Activated naive CD8-positive, alpha-beta T cell treated with anti-CD3 and anti-CD28 coated beads, Interleukin-2, amount 10 ng/mL, durations not matched to agents 7 days and 5 days (primary cell): ENCODE results near the gene RHOH. TPM values are rescaled to one million over a fixed set of nuclear protein-coding genes. Genes with fewer than 3 reads are reported as not detected.

ENCODE experiments used
- ATAC-seq: fragments of 150-1000 bp; cut with Tn5 transposase; one replicate; pipeline ENCODE4 v1.10.0; 2021; ENCODE audit warnings: low read depth, moderate library complexity
- POLR2A ChIA-PET: fragments of 350-600 bp; sonication (Branson Sonifier 250); formaldehyde crosslinking; loops from one replicate; lab custom pipeline; 2021; ENCODE audit warnings: antibody characterized with exemption; lab: Charles Lee
- DNase-seq: peaks from one replicate; pipeline ENCODE4 v3.0.0; 2021
- H3K27ac Mint-ChIP-seq: one replicate; pipeline ENCODE4 v1.8.0; 2022; ENCODE audit warnings: mild to moderate bottlenecking, mixed read lengths
- H3K27me3 Mint-ChIP-seq: one replicate; pipeline ENCODE4 v1.8.0; 2022; ENCODE audit warnings: mild to moderate bottlenecking, moderate library complexity, mixed read lengths
- H3K36me3 Mint-ChIP-seq: one replicate; pipeline ENCODE4 v1.8.0; 2021; ENCODE audit warnings: mild to moderate bottlenecking, mixed read lengths
- H3K4me1 Mint-ChIP-seq: one replicate; pipeline ENCODE4 v1.8.0; 2021; ENCODE audit warnings: mixed read lengths
- H3K4me3 Mint-ChIP-seq: one replicate; pipeline ENCODE4 v1.8.0; 2022; ENCODE audit warnings: mild to moderate bottlenecking, moderate library complexity, mixed read lengths
- H3K9me3 Mint-ChIP-seq: one replicate; pipeline ENCODE4 v1.8.0; 2021; ENCODE audit warnings: mixed read lengths
- total RNA-seq, 2 experiments: library from RNA; stranded (reverse); gene quantifications; one replicate each; pipeline ENCODE4 v1.2.3, GENCODE V29; 2021

The RHOH gene
- total RNA-seq, 2 experiments from 2014 or later, result 187 to 190 TPM

DNA sequence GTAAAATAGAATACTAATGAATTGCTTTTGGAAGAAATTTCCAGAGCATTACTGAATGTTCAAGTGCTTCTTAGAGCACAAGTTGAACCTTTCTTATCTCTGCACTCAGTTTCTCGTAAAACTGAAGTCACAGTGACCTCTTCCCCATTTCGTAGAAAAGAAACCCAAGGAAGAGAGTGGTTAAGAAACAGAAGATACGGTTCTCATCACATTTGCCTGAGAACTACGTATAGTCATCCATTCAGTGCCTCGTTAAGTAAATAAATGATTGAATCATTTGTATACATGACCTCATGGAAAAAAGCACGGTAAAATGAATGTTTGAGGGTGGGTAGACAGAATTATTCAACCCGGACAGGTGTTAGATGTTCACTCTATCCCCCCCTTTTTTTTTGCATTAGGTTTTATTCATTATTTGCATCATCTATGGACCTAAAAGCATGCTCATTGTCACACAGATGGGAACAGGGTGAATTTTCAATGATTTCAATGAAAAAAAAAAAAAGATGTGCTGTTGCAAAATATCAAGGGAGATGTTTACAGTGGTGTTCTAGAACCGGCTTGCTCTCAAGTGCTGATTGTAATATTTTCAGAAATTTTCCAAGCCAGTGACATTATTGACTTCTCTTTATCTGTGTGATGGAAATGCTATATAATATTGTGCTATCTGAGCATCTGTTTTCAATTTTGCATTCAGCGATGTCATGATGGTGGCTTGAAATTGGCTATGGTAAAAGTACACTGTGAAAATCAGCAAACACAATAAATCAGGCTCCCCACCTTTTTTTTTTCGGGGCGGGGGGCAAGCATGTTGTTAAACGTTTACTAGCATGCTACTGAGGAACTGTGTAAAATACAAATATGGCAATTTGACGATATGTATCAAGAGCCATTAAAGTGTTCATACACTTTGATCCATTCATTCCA, 4.3 kb downstream of the RHOH start:
- no peaks in the 10 kb centered on the region for H3K27me3 Mint-ChIP-seq
- no peak for DNase-seq

DNA sequence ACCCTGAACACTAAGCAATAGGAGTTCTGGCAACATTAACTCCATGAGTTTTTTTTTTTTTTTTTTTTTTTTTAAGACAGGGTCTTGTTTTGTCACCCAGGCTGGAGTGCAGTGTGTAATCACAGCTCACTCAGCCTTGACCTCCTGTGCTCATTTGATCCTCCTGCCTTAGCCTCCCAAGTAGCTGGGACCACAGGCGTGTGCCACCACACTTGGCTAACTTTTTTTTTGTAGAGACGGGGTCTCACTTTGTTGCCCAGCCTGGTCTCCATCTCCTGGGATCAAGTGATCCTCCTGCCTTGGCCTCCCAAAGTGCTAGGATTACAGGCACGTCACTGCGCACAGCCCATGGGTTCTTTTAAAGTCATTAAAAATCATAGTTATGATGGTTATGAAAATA, 5.1 kb downstream of the RHOH start:
- POLR2A ChIA-PET, result interaction anchor here (0.6 to 14.7 kb wide), 20 partner anchors 5 to 146 kb away, joined by 3 to 360 read pairs (median 8); partner anchors contain the start of genes N4BP2 and RHOH
- peak; percentile 49 for DNase-seq
- peak overlapping the region; percentile 97 for H3K27ac Mint-ChIP-seq
- no peaks in the 10 kb centered on the region for H3K27me3 Mint-ChIP-seq
- H3K36me3 Mint-ChIP-seq, result peaks cover 79% of the 10 kb centered on the region
- no peaks in the 10 kb centered on the region for H3K9me3 Mint-ChIP-seq
- peaks cover 40% of the 10 kb centered on the region for H3K4me1 Mint-ChIP-seq
- H3K4me3 Mint-ChIP-seq, result peak overlapping the region; percentile 93
- no peak for ATAC-seq

More for the DNA sequence above, 4.3 kb downstream of the RHOH start:
- Mint-ChIP-seq H3K4me3 (peak overlapping the region; percentile 93), H3K36me3 (peaks cover 77% of the 10 kb centered on the region), H3K9me3 (no peaks in the 10 kb centered on the region), H3K4me1 (peaks cover 38% of the 10 kb centered on the region), H3K27ac (peak overlapping the region; percentile 97)
- POLR2A ChIA-PET, result interaction anchor here (0.5 to 11.5 kb wide), 30 partner anchors 8 to 145 kb away, joined by 3 to 360 read pairs (median 12); partner anchors contain the start of gene N4BP2
- peak; percentile 40 for ATAC-seq

DNA sequence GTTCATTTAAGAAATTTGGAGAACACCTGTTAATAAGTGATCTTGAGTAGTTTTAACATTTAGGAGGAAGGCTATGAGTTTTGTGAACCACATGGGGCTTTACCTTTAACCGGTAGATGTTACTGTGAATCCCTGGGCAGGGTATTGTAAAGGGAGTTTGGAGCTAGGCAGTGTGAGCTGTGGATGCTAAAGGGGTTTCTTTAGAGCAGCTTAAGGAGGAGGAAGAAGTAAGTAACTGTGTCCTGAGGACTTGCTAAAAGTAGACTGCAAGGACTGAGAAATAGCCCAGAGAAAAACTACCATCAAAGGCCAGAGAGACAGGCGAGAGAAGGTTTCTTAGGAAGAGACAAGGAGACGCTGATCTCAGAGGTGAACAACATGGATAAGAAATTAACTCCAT, 5.6 kb downstream of the RHOH start:
- H3K27ac Mint-ChIP-seq, result peak overlapping the region; percentile 97
- ATAC-seq (no peak), DNase-seq (no peak)
- peaks cover 45% of the 10 kb centered on the region for H3K4me1 Mint-ChIP-seq
- POLR2A ChIA-PET, result interaction anchor here (0.6 to 14.7 kb wide), 20 partner anchors 5 to 146 kb away, joined by 3 to 360 read pairs (median 8); partner anchors contain the start of genes N4BP2 and RHOH
- peak overlapping the region; percentile 93 for H3K4me3 Mint-ChIP-seq
- H3K9me3 Mint-ChIP-seq, result no peaks in the 10 kb centered on the region
- H3K27me3 Mint-ChIP-seq, result no peaks in the 10 kb centered on the region
- peaks cover 85% of the 10 kb centered on the region for H3K36me3 Mint-ChIP-seq

DNA sequence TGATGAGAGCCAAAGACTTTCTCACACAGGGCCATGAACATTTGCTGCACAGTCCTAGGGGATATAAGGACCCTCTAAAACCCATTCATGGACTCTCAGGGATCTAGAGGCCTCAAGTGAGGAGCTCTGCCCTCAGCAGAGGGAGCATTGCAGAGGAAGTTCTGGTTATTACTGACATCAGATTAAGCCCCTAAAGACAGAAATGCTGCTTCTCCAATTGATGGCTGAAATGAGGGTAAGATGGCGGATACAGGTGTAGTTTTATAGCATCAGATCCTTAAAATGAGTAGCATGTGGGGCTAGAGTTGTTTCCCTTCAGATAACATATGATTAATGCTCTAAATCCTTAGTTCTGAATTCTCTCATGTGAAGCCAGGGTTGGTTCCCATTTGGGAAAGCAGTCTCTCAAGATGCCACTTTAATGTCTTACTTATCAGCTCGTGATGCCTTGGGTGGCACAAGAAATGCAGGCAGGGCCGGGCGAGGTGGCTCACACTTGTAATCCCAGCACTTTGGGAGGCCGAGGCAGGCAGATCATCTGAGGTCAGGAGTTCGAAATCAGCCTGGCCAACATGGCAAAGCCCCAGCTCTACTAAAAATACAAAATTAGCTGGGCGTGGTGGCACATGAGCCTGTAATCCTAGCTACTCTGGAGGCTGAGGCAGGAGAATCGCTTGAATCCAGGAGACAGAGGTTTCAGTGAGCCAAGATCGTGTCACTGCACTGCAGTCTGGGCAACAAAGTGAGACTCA, 7.9 kb downstream of the RHOH start:
- H3K9me3 Mint-ChIP-seq, result no peaks in the 10 kb centered on the region
- H3K4me3 Mint-ChIP-seq, result peak overlapping the region; percentile 93
- H3K36me3 Mint-ChIP-seq, result peaks cover 71% of the 10 kb centered on the region
- no peaks in the 10 kb centered on the region for H3K27me3 Mint-ChIP-seq
- H3K4me1 Mint-ChIP-seq, result peaks cover 49% of the 10 kb centered on the region
- POLR2A ChIA-PET, result interaction anchor here (0.6 to 14.7 kb wide), 26 partner anchors 7 to 150 kb away, joined by 3 to 360 read pairs (median 6); partner anchors contain the start of genes N4BP2 and RHOH
- no peak for ATAC-seq
- H3K27ac Mint-ChIP-seq, result peak overlapping the region; percentile 97
- DNase-seq, result no peak

DNA sequence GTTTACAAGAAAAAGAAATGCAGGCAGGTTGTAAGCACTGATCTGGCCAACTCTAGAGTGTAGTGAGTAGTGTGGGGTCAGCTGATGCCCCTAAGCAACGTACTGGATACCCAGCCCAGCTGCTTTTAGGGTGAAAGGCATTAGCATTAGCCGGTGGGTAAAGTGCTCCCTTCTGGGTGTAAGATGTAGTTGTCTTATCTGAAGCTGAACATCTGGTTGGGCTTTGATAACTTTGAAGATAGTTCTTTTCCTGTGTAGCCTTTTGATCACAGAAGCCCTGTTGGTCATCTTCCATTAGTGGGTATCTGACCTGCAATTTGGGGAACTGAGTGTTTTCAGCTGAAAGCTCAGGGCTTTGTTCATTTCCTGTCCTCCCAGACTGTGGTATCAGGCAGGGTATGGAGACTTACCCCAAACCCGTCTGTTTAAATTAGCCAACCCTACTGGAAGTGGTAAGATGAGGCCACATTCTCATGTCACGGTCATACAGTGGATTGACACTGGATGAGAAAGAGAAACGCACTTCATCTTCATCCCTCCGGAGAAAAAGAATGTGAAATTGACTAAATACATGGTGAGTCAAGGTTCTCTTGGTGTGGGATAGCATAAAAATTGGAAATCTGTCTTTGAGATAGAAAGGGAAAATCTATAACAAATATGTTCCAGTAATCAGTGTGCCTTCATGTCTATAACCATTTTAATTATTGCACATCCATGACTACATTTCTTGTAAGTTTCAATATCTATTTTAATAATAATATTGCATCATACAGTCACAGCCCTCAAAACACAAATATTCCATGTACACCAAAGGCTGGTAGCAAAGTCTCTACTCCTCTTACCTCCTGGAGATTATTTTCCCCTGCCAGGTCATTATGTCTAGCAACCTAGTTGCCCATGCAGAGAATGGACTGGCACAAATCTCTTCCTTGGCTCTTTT, 8.7 kb downstream of the RHOH start:
- Mint-ChIP-seq H3K27me3 (no peaks in the 10 kb centered on the region), H3K27ac (peak overlapping the region; percentile 97), H3K9me3 (no peaks in the 10 kb centered on the region), H3K4me3 (peak overlapping the region; percentile 93), H3K4me1 (peaks cover 52% of the 10 kb centered on the region), H3K36me3 (peaks cover 70% of the 10 kb centered on the region)
- peak; percentile 42 for ATAC-seq
- DNase-seq, result no peak
- POLR2A ChIA-PET, result interaction anchor here (0.5 to 14.7 kb wide), 27 partner anchors 8 to 151 kb away, joined by 3 to 360 read pairs (median 6); partner anchors contain the start of genes N4BP2 and RHOH

DNA sequence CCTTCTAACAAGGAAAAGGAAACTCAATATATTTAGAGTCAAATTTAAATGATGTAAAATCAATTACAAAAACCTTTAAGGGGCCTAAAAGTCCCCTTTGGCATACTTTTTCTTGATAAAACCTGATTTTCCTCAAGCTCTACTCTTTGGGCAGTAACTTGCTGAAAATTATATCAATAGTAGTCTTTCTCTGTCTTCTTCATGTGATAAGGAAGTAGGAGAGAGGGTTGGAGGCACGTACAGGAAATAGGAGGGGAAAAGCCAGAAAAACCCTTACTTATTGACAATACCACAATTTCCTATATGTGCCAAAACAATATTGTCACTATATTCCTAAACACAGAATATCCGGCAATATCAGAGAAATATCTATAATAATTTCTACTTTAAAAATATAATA, 9.6 kb downstream of the RHOH start:
- H3K4me1 Mint-ChIP-seq, result peaks cover 55% of the 10 kb centered on the region
- ATAC-seq, result no peak

DNA sequence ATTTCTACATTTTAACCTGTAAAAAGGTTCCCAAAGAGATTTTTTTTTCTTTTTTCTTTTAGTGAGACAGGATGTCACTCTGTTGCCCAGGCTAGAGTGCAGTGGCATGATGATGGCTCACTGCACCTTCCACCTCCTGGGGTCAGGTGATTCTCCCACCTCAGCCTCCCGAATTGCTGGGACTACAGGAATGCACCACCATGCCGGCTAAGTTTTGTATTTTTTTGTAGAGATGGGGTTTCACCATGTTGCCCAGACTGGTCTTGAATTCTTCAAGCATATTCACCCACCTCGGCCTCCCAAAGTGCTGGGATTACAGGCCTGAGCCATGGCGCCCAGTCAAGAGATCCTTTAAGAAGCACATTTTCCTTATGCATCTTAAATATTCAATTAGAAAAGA, 12.6 kb downstream of the RHOH start:
- peaks cover 68% of the 10 kb centered on the region for H3K4me1 Mint-ChIP-seq
- H3K9me3 Mint-ChIP-seq, result no peaks in the 10 kb centered on the region
- DNase-seq, result no peak
- POLR2A ChIA-PET, result interaction anchor here (1.0 to 14.7 kb wide), 7 partner anchors 10 to 153 kb away, joined by 3 to 360 read pairs (median 12); partner anchors contain the start of genes N4BP2 and RHOH
- H3K27me3 Mint-ChIP-seq, result no peaks in the 10 kb centered on the region
- peak overlapping the region; percentile 90 for H3K4me3 Mint-ChIP-seq
- H3K27ac Mint-ChIP-seq, result peak overlapping the region; percentile 93
- ATAC-seq, result no peak
- H3K36me3 Mint-ChIP-seq, result peaks cover 73% of the 10 kb centered on the region

More for the DNA sequence above, 9.6 kb downstream of the RHOH start:
- Mint-ChIP-seq H3K27me3 (no peaks in the 10 kb centered on the region), H3K9me3 (no peaks in the 10 kb centered on the region), H3K4me3 (peak overlapping the region; percentile 93), H3K36me3 (peaks cover 68% of the 10 kb centered on the region), H3K27ac (peak overlapping the region; percentile 97)
- no peak for DNase-seq
- POLR2A ChIA-PET, result interaction anchor here (0.7 to 14.7 kb wide), 10 partner anchors 9 to 150 kb away, joined by 3 to 360 read pairs (median 14); partner anchors contain the start of genes N4BP2 and RHOH

DNA sequence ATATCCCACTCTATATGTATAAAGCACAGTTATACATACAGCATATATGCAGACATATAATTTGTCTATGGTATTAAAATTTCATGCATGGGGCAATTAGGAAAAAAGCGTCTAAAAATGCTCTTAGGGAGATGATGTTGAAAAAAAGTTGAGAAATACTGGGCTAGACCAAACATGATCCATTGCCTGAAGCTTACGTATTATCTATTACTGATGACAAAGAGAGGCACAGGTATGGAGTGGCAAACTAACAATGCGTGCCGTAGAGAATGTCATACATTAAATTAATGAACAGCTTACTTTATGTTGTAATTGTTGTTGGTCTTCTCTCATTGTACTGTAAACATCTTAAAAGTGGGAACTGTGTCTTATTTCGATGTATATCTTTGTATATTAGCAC, 13.9 kb downstream of the RHOH start:
- DNase-seq (no peak), ATAC-seq (no peak)
- Mint-ChIP-seq H3K4me1 (peaks cover 67% of the 10 kb centered on the region), H3K9me3 (no peaks in the 10 kb centered on the region), H3K27me3 (no peaks in the 10 kb centered on the region), H3K36me3 (peaks cover 64% of the 10 kb centered on the region), H3K27ac (peak overlapping the region; percentile 89), H3K4me3 (peak overlapping the region; percentile 90)
- POLR2A ChIA-PET, result interaction anchor here (0.9 to 14.7 kb wide), 16 partner anchors 9 to 154 kb away, joined by 3 to 360 read pairs (median 4); partner anchors contain the start of genes N4BP2 and RHOH

DNA sequence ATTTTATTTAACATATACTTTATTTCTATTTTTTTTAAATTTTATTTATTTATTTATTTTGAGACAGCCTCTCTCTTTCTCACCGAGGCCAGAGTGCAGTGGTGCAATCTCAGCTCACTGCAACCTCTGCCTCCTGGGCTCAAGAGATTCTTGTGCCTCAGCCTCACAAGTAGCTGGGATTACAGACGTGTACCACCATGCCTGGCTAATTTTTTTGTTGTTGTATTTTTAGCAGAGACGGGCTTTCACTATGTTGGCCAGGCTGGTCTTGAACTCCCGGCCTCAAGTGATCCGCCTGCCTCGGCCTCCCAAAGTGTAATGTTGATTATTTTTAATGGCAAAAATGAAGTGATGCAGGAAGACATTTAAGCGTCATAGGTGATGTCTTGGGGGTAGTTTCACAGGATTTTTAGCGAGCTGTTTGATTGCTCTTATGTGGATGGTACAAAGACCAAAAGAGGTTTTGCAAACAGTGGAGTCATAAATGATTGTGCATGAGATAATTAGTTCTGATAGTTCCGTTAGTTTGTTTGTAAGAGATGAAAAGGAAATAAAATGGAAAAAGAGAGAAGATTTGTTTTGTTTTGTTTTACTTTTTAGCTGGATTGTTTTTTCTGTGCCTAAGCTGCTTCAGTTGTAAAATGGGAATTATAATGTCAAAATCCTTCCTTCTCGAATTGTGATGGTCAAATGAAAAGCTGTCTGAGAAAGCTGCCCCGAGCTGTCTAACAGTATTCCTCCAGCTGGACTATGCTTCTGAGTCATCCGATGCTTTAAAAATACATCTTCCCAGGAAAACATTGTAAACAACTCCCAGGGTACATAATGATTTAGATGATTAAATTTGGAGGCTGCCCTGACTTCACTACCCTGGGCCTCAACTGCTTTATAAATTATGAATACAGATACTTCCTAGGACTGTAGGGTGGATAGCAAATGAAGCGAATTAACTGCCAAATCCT, 14.7 kb downstream of the RHOH start:
- POLR2A ChIA-PET, result interaction anchor here (0.7 to 14.7 kb wide), 16 partner anchors 8 to 98 kb away, joined by 3 to 360 read pairs (median 4); partner anchors contain the start of gene RHOH
- peak overlapping the region; percentile 82 for H3K4me3 Mint-ChIP-seq
- ATAC-seq (no peak), DNase-seq (no peak)
- H3K9me3 Mint-ChIP-seq, result no peaks in the 10 kb centered on the region
- H3K4me1 Mint-ChIP-seq, result peaks cover 66% of the 10 kb centered on the region
- peaks cover 65% of the 10 kb centered on the region for H3K36me3 Mint-ChIP-seq
- H3K27me3 Mint-ChIP-seq, result no peaks in the 10 kb centered on the region
- peak overlapping the region; percentile 92 for H3K27ac Mint-ChIP-seq

DNA sequence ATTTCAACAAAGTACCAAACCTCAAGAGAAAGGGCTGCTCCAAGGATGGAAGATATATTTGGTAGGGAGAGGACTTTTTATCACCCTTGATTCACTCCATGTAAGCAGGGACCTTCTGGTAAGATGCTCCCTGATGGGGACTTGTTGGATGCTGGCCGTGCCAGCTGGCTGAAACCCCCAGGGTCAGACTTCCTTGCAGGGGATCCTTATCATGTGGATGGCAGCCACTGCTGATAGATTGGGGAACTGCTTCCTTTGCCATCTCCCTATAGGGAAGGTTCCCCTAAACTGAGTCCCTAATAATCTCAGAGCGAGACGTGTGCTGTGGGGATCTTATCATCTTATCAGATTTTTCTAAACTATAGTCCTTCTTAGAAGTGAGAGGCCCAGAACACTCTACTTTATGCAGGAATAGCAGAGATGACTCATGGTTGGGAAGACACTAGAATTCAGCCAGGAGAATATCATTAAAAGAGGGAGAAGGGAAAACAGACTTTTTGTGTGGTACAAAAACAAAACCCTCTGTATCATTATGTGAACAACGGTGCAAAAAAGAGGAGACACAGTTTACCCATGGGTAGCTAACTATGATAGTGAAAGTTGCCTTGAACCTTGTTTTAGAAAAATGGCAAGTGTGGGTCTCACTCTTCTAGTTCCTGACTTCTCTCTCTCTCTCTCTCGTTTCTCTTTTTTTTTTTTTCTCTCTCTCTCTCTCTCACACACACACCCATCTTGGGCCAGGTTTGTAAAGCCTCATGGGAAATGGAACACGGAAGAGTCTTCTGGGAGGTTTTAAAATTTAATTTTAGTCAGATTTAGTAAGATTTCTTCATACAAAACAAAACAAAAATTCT, 16.1 kb downstream of the RHOH start:
- DNase-seq (no peak), ATAC-seq (peak; percentile 35)
- POLR2A ChIA-PET, result interaction anchor here (0.6 to 14.7 kb wide), 15 partner anchors 9 to 157 kb away, joined by 3 to 360 read pairs (median 7); partner anchors contain the start of genes N4BP2 and RHOH
- Mint-ChIP-seq H3K4me1 (peaks cover 74% of the 10 kb centered on the region), H3K27ac (peak overlapping the region; percentile 92), H3K9me3 (no peaks in the 10 kb centered on the region), H3K36me3 (peaks cover 67% of the 10 kb centered on the region), H3K27me3 (no peaks in the 10 kb centered on the region), H3K4me3 (peak overlapping the region; percentile 82)
